ENCODE results near the gene IRF5.

IRF5 gene

GRCh38 chr7:128922496-128923410 is 15.0 kb upstream of the IRF5 start:
- no peaks in the 10 kb centered on the region for H3K9me3 Mint-ChIP-seq
- peaks cover 28% of the 10 kb centered on the region for H3K27me3 Mint-ChIP-seq
- H3K4me3 Mint-ChIP-seq = no peak overlapping the region
- H3K27ac Mint-ChIP-seq = no peak overlapping the region
- no peaks in the 10 kb centered on the region for H3K36me3 Mint-ChIP-seq (ENCODE audit: low read depth)
- H3K4me1 Mint-ChIP-seq (ENCODE audit: low read depth) = no peaks in the 10 kb centered on the region

- H3K27me3 Mint-ChIP-seq = peaks cover 28% of the 10 kb centered on the region
- H3K4me3 Mint-ChIP-seq = no peak overlapping the region
- no peaks in the 10 kb centered on the region for H3K9me3 Mint-ChIP-seq
- no peak overlapping the region for H3K27ac Mint-ChIP-seq
- no peaks in the 10 kb centered on the region for H3K4me1 Mint-ChIP-seq (ENCODE audit: low read depth)
- H3K36me3 Mint-ChIP-seq (ENCODE audit: low read depth) = no peaks in the 10 kb centered on the region
Observed at GRCh38 chr7:128923411-128923800, 14.3 kb upstream of the IRF5 start.

GRCh38 chr7:128924707-128925588 is 12.8 kb upstream of the IRF5 start:
- Mint-ChIP-seq H3K4me3 (no peak overlapping the region), H3K27me3 (peaks cover 24% of the 10 kb centered on the region), H3K27ac (no peak overlapping the region), H3K4me1 (ENCODE audit: low read depth) (no peaks in the 10 kb centered on the region), H3K36me3 (ENCODE audit: low read depth) (no peaks in the 10 kb centered on the region), H3K9me3 (no peaks in the 10 kb centered on the region)

DNA sequence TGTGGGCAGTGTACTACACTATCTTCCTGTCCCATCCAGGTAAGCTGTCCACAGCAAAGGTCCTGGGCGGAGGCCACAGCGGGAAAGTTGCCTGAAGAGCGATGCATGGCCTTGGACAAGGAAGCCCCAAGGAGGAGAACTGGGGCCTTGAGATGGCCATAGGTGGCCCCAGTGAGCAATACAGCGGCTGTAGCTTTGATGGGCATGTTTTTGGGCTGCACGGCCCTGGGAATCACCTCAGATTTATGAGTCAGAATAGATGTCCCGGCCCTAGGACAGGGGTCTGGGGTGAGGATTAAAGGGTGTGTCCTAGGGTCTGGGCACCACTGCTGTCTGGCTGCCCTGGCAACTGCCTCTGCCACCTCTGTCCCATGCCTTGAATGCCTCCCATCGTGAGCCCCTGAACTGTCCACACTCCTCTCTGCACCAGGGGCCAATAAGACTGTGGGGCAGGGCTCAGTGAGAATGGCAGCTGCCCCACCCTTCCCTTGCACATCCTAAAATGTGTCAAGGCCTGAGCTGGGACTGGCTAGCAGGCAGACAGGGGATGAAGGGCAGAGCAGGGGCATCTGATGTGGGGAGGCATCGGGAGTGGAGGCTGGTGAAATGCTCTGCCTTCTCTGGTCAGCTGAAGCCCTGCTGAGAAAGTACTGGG is 9.4 kb upstream of the IRF5 start:
- Mint-ChIP-seq H3K4me1 (ENCODE audit: low read depth) (peaks cover 6% of the 10 kb centered on the region), H3K4me3 (no peak overlapping the region), H3K27ac (no peak overlapping the region), H3K27me3 (peaks cover 13% of the 10 kb centered on the region), H3K36me3 (ENCODE audit: low read depth) (no peaks in the 10 kb centered on the region), H3K9me3 (no peaks in the 10 kb centered on the region)

DNA sequence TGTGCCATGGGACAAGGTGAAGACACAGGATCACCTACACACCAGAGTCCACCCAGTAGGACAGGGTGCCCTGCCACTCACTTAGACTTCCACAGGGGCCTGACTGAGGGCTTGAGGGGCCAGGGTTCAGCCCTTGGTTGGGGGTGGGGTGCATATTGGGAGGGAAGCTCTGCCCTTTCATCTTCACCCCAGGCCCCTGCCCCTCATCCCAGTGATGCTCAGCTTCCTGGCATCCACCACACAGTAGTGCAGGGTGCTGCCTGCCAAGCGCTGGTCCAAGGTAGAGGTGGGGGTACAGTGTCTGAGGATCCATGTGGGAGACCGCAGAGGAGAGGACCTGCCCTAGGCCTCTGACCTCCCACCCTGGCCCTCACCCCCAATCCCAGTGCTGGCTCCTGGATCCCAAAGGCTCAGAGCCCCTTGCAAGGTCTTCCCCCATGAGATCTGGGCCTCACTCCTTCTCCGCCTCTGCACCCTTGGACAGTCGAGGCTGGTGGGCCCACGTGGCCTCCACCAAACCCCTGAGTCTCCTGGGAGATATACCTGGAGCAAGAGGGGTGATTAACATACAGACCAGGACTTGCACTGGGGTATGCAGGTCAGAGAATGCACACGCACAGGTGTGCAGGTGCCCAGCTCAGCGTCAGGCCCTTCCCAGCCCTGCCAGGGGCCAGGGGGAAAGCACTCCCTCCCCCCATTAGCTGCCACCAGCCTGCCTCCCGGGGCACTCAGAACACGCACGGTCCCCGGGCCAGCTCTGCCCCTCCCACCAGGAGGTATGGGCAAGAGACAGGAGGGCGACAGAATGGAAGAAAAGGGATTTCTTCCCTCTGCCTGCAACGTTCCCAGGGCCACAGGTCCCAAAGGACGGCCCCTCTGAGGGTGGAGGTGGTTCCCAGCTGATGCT is 8.6 kb upstream of the IRF5 start:
- no peaks in the 10 kb centered on the region for H3K36me3 Mint-ChIP-seq (ENCODE audit: low read depth)
- no peaks in the 10 kb centered on the region for H3K9me3 Mint-ChIP-seq
- H3K27me3 Mint-ChIP-seq = peaks cover 12% of the 10 kb centered on the region
- H3K27ac Mint-ChIP-seq = no peak overlapping the region
- peaks cover 11% of the 10 kb centered on the region for H3K4me1 Mint-ChIP-seq (ENCODE audit: low read depth)
- no peak overlapping the region for H3K4me3 Mint-ChIP-seq

- no peaks in the 10 kb centered on the region for H3K36me3 Mint-ChIP-seq (ENCODE audit: low read depth)
- no peak overlapping the region for H3K4me3 Mint-ChIP-seq
- no peak overlapping the region for H3K27ac Mint-ChIP-seq
- H3K4me1 Mint-ChIP-seq (ENCODE audit: low read depth) = peaks cover 19% of the 10 kb centered on the region
- no peaks in the 10 kb centered on the region for H3K9me3 Mint-ChIP-seq
- H3K27me3 Mint-ChIP-seq = peaks cover 2% of the 10 kb centered on the region
Observed at GRCh38 chr7:128931190-128931798, 6.4 kb upstream of the IRF5 start.

DNA sequence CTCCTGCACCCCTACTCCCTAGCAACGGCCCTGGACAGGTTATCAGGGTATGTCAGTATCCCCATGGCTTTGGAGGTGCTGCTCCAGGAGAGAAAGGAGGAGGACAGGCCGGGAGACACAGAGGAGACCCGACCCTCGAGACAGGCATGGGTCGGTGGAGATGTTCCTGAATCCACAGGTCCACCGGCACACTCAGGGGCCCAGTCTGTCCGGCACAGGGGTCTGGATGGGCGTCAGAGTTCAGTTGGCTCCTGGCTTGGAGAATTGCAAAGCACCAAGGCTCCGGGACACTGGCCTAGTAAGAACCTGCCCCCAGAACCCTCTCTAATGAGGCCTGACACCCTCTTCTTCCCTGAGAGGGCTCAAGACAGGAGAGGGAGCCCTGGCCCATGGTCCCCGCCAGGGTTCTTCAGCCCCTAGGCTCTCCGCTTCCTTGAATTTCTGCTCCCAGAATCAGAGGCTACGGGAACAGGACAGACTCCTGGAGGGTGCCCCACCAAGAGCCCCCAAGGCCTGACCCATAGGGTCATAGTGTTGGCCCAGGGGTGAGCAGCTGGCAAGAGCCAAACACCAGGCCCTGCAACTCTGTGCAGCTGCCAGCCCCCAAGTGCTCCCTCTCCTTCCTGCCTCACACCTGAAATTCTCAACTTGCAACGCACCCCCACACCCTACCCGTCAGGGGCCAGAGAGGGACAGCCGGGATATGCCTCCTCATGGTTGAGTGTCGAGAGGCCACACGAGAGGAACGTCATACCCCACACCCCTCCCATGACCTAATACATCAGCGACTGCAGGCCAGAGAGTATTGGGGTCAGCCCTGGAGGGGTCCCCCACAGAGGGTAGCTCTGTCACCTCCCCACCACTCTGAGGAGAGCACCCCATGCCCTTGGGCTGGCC is 5.5 kb upstream of the IRF5 start:
- Mint-ChIP-seq H3K27me3 (peaks cover 6% of the 10 kb centered on the region), H3K9me3 (no peaks in the 10 kb centered on the region), H3K36me3 (ENCODE audit: low read depth) (no peaks in the 10 kb centered on the region), H3K4me3 (no peak overlapping the region), H3K4me1 (ENCODE audit: low read depth) (peaks cover 19% of the 10 kb centered on the region), H3K27ac (no peak overlapping the region)

GRCh38 chr7:128932862-128933179 is 4.9 kb upstream of the IRF5 start:
- H3K36me3 Mint-ChIP-seq (ENCODE audit: low read depth) = no peaks in the 10 kb centered on the region
- peak overlapping the region; percentile 94 for H3K27ac Mint-ChIP-seq
- H3K27me3 Mint-ChIP-seq = peaks cover 9% of the 10 kb centered on the region
- no peak overlapping the region for H3K4me3 Mint-ChIP-seq
- H3K4me1 Mint-ChIP-seq (ENCODE audit: low read depth) = peaks cover 19% of the 10 kb centered on the region
- no peaks in the 10 kb centered on the region for H3K9me3 Mint-ChIP-seq

GRCh38 chr7:128933180-128933891 is 4.4 kb upstream of the IRF5 start:
- Mint-ChIP-seq H3K27ac (peak overlapping the region; percentile 94), H3K27me3 (peaks cover 10% of the 10 kb centered on the region), H3K4me1 (ENCODE audit: low read depth) (peaks cover 20% of the 10 kb centered on the region), H3K36me3 (ENCODE audit: low read depth) (no peaks in the 10 kb centered on the region), H3K9me3 (no peaks in the 10 kb centered on the region), H3K4me3 (peak overlapping the region; percentile 52)

DNA sequence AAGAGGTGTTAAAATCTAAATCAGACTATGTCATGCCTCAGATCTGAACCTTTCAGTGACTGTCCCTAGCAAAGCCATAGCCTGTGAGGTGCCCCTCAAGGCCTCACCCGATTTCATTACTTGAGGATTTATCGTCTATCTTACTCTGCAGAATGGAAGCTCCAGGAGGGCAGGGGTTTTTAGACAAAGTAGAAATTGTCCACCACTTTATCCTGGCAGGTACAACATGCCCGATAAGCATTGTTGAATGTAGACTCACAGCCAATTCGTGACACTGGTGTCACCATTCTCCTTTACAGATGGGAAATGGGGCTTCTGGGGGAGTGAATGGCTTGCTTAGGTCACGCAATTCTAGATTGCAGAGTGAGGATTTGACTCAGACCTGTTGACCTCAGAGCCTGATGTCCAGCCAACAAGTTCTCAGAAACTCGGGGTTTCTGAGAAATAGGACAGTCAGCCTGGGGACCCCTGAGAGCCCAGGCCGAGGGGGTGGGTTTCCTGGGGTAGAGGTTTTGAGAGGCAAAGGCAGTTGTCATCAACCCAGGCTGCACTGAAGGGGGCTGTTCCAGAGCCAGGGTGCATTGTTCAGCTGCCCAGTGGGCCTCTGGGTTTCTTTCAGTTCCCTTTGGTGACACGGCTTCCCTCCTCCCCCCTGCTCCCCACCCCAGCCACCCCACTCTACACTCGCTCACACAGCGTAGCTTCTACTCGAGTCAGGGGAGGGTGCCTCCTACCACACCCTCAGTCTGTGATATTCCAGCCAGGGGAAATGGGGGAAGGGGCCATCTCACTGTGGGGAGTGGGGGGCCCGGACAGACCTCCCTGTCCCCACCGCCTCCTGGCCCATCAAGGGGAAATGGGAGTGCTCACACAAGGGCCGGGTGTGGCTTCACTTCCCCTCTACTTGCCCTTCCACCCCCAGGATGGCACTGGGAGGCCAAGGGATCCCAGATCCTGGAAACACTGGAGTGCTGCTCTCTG is 3.1 kb upstream of the IRF5 start:
- Mint-ChIP-seq H3K9me3 (no peaks in the 10 kb centered on the region), H3K36me3 (ENCODE audit: low read depth) (no peaks in the 10 kb centered on the region), H3K27me3 (peaks cover 14% of the 10 kb centered on the region), H3K4me1 (ENCODE audit: low read depth) (peaks cover 30% of the 10 kb centered on the region), H3K27ac (no peak overlapping the region), H3K4me3 (no peak overlapping the region)

DNA sequence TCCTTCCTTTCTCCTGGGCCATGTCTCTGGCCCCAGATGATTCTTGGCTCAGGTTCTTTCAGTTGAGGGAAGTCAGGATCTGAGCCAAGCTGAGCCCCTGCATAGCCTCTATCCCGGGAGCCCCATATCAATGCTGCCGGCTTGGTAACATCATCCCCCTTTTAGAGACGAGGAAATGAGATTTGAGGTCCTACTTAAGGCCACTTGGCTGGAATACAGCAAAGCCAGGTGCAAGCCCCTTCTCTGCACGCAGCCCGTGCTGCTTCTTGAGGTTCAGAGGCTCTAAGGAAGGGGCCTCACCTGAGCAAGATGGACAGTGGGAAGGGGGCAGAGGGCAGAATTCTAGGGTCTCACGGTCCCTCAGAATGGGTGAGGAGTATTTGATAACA is 2.4 kb upstream of the IRF5 start:
- Mint-ChIP-seq H3K9me3 (no peaks in the 10 kb centered on the region), H3K4me1 (ENCODE audit: low read depth) (peaks cover 30% of the 10 kb centered on the region)

GRCh38 chr7:128936798-128937197 is 929 bp upstream of the IRF5 start:
- no peaks in the 10 kb centered on the region for H3K36me3 Mint-ChIP-seq (ENCODE audit: low read depth)
- peak overlapping the region; percentile 67 for H3K4me3 Mint-ChIP-seq
- no peaks in the 10 kb centered on the region for H3K9me3 Mint-ChIP-seq
- peaks cover 14% of the 10 kb centered on the region for H3K27me3 Mint-ChIP-seq
- H3K4me1 Mint-ChIP-seq (ENCODE audit: low read depth) = peaks cover 43% of the 10 kb centered on the region
- no peak overlapping the region for H3K27ac Mint-ChIP-seq

More for the DNA sequence above, 2.4 kb upstream of the IRF5 start:
- peaks cover 14% of the 10 kb centered on the region for H3K27me3 Mint-ChIP-seq
- H3K4me3 Mint-ChIP-seq = no peak overlapping the region
- no peak overlapping the region for H3K27ac Mint-ChIP-seq
- H3K36me3 Mint-ChIP-seq (ENCODE audit: low read depth) = no peaks in the 10 kb centered on the region

Data from stimulated activated naive CD8-positive, alpha-beta T cell treated with anti-CD3 and anti-CD28 coated beads, Interleukin-15, Interleukin-2, amounts not matched to agents 100 ng/mL and 50 ng/mL, for 24 hours (primary cell).